Endothelial cell of umbilical vein (primary cell): ENCODE results near the gene KRTAP29-1. TPM values are rescaled to one million over a fixed set of nuclear protein-coding genes. Genes with fewer than 3 reads are reported as not detected.

Experiments used
- BruUV-seq: library from RNA; stranded (reverse); fragments of 400-500 nt; replicated peaks from 2 replicates; lab custom pipeline; 2021; lab: Mats Ljungman, UMichigan
- CTCF ChIA-PET: fragments of 300-600, 350-600 bp; sonication (Branson Sonifier 250); formaldehyde crosslinking; loops from one replicate; lab custom pipeline; 2021; ENCODE audit warnings: antibody characterized with exemption, inconsistent platforms; lab: Charles Lee
- POLR2A ChIA-PET: fragments of 300-600, 350-600 bp; sonication (Branson Sonifier 250); formaldehyde crosslinking; loops from one replicate; lab custom pipeline; 2021; ENCODE audit warnings: antibody characterized with exemption, inconsistent platforms; lab: Charles Lee
- DNase-seq: peaks from one replicate; pipeline ENCODE4 v3.0.0-alpha.2; 2011; ENCODE audit warnings: low read depth, low spot score
- FAIRE-seq: peaks from 2 replicates; lab custom pipeline; 2011; peaks lifted over from hg19 to GRCh38; lab: Jason Lieb, UNC
- H2AFZ ChIP-seq: 2 replicates; pipeline ENCODE4 v1.6.0; 2012; ENCODE audit warnings: low read depth, low read length, control low read depth, inconsistent platforms
- H3K27ac ChIP-seq: 2 replicates; pipeline ENCODE4 v1.5.1; 2011; ENCODE audit warnings: low read depth, mild to moderate bottlenecking, control low read depth, low read length, moderate library complexity; ENCODE audit not compliant: insufficient read depth
- H3K27me3 ChIP-seq, 2 experiments: 2 replicates each; pipeline versions ENCODE4 v1.6.0 to v1.6.1; 2011; ENCODE audit warnings: low read length in 2 of 2, mixed read lengths in 1 of 2; ENCODE audit not compliant: control insufficient read depth in 2 of 2, insufficient read depth in 2 of 2
- H3K36me3 ChIP-seq, 2 experiments: 2 replicates in 1 of 2; 3 replicates in 1 of 2; pipeline ENCODE4 v1.5.1; 2011; ENCODE audit warnings: low read length in 2 of 2, mild to moderate bottlenecking in 1 of 2, moderate library complexity in 1 of 2; ENCODE audit not compliant: control insufficient read depth in 2 of 2, insufficient read depth in 2 of 2; ENCODE audit errors: extremely low read depth in 1 of 2
- H3K4me1 ChIP-seq: 3 replicates; pipeline ENCODE4 v1.5.1; 2011; ENCODE audit warnings: mild to moderate bottlenecking, low read length; ENCODE audit not compliant: control insufficient read depth, insufficient read depth; ENCODE audit errors: extremely low read depth
- H3K4me2 ChIP-seq: 2 replicates; pipeline ENCODE4 v1.6.1; 2011; ENCODE audit warnings: low read length, control low read depth, mixed read lengths; ENCODE audit not compliant: insufficient read depth
- H3K4me3 ChIP-seq, 3 experiments: fragments of 200-600 bp in 1 of 3; sonication (generic), shearing (Covaris generic) in 1 of 3; replicated peaks in 1 of 3; 2 replicates each; pipeline ENCODE4 v1.5.1; 2011 to 2016; ENCODE audit warnings: control low read depth in 3 of 3, low read length in 3 of 3, mild to moderate bottlenecking in 2 of 3, inconsistent platforms in 1 of 3, low read depth in 1 of 3, moderate library complexity in 1 of 3; ENCODE audit not compliant: insufficient read depth in 1 of 3
- H3K79me2 ChIP-seq: 2 replicates; pipeline ENCODE4 v1.6.0; 2012; ENCODE audit warnings: low read length, inconsistent platforms; ENCODE audit not compliant: control insufficient read depth, insufficient read depth
- H3K9ac ChIP-seq: replicated peaks from 2 replicates; pipeline ENCODE3; 2011; ENCODE audit warnings: low read length, control low read depth; ENCODE audit not compliant: insufficient read depth; ENCODE audit errors: extremely low read depth
- H3K9me1 ChIP-seq: replicated peaks from 3 replicates; pipeline ENCODE4 v1.6.0; 2011; ENCODE audit warnings: mild to moderate bottlenecking, low read length; ENCODE audit not compliant: control insufficient read depth, insufficient read depth; ENCODE audit errors: extremely low read depth
- H3K9me3 ChIP-seq: replicated peaks from 2 replicates; pipeline ENCODE4 v1.5.1; 2012; ENCODE audit warnings: low read length, inconsistent platforms; ENCODE audit not compliant: control insufficient read depth, insufficient read depth
- H4K20me1 ChIP-seq: replicated peaks from 2 replicates; pipeline ENCODE3; 2011; ENCODE audit warnings: mild to moderate bottlenecking, low read length; ENCODE audit not compliant: control insufficient read depth, insufficient read depth; ENCODE audit errors: extremely low read depth
- CTCF ChIP-seq, 2 donors: IDR thresholded peaks; 1 replicate in 1 of 2; 2 replicates in 1 of 2; pipeline ENCODE4 v1.5.1; 2011; ENCODE audit warnings: low read length in 2 of 2, mild to moderate bottlenecking in 2 of 2, moderate library complexity in 2 of 2, control low read depth in 1 of 2, inconsistent platforms in 1 of 2, low read depth in 1 of 2; ENCODE audit not compliant: insufficient read depth in 1 of 2; ENCODE audit errors: extremely low read depth in 1 of 2
- EZH2 ChIP-seq: IDR thresholded peaks from 2 replicates; pipeline ENCODE4 v1.6.1; 2012; ENCODE audit warnings: borderline replicate concordance, low read depth, mild to moderate bottlenecking, moderate library complexity, low read length, inconsistent platforms; ENCODE audit not compliant: severe bottlenecking
- FOS ChIP-seq: IDR thresholded peaks from 2 replicates; pipeline ENCODE4 v1.6.1; 2011; ENCODE audit warnings: mild to moderate bottlenecking, low read length, moderate library complexity, borderline replicate concordance; ENCODE audit not compliant: insufficient read depth
- GATA2 ChIP-seq: IDR thresholded peaks from 2 replicates; pipeline ENCODE4 v1.7.0; 2011; ENCODE audit warnings: low read depth, mild to moderate bottlenecking, moderate library complexity, mixed read lengths, low read length; ENCODE audit not compliant: insufficient read length, insufficient read depth
- JUN ChIP-seq: IDR thresholded peaks from 2 replicates; pipeline ENCODE4 v1.6.1; 2011; ENCODE audit warnings: borderline replicate concordance, low read depth; ENCODE audit not compliant: insufficient read length, insufficient read depth
- MYC ChIP-seq: IDR thresholded peaks from one replicate; pipeline ENCODE4 v1.6.1; 2011; ENCODE audit warnings: mild to moderate bottlenecking, low read depth, low read length
- POLR2A ChIP-seq: IDR thresholded peaks from 2 replicates; pipeline ENCODE4 v1.6.1; 2012; ENCODE audit warnings: low read depth, mild to moderate bottlenecking, control low read depth, low read length
- POLR2AphosphoS5 ChIP-seq: IDR thresholded peaks from 2 replicates; pipeline ENCODE4 v1.6.1; 2012; ENCODE audit warnings: low read depth, mild to moderate bottlenecking, control low read depth, low read length, moderate library complexity; ENCODE audit not compliant: insufficient read depth
- dilution Hi-C: fragments of 300-500 bp; cut with MboI; formaldehyde crosslinking; loops from one replicate; pipeline ENCODE4 v1.15.0; 2019; ENCODE audit warnings: low sequenced_read_pairs; ENCODE audit not compliant: extremely low pct_ligation_motif_present
- intact Hi-C: fragments of 100-400 bp; cut with micrococcal nuclease; formaldehyde crosslinking; loops from one replicate; pipeline ENCODE4 v1.10.0; 2022
- polyA plus RNA-seq, 4 experiments: library from polyadenylated mRNA; depleted of rRNA in 3 of 4; stranded (reverse) in 3 of 4; unstranded in 1 of 4; fragments of >200 nt; gene quantifications; 2 replicates each; pipeline versions ENCODE4 v1.2.1 to v1.2.3, GENCODE V29; 2011 to 2012; ENCODE audit warnings: missing spikeins in 1 of 4
- total RNA-seq: library from RNA; stranded (reverse); gene quantifications from 2 replicates; pipeline ENCODE4 v1.2.3, GENCODE V29; 2021

The KRTAP29-1 gene
- total and polyA plus RNA-seq, 2 donors (not counting 3 experiments of a cell fraction or from before 2014, with no cell fraction given), result not detected

- Histone ChIP-seq H3K4me3 (no peak overlapping the region), H3K9ac (no peak overlapping the region), H2AFZ (no peak overlapping the region), H3K27me3 (no peaks in the 10 kb centered on the region), H3K9me3 (no peaks in the 10 kb centered on the region), H3K9me1 (no peaks in the 10 kb centered on the region), H4K20me1 (no peaks in the 10 kb centered on the region), H3K27ac (no peak overlapping the region), H3K36me3 (no peaks in the 10 kb centered on the region), H3K79me2 (no peaks in the 10 kb centered on the region), H3K4me2 (no peak overlapping the region), H3K4me1 (no peaks in the 10 kb centered on the region)
- no TSS peak for BruUV-seq
- FAIRE-seq (peak; percentile 82), DNase-seq (peak; percentile 44)
- ChIA-PET POLR2A (no interaction called here), CTCF (interaction anchor here (0.7 to 3.9 kb wide), 15 partner anchors 8 to 473 kb away, joined by 3 to 16 read pairs (median 4); no protein-coding TSS in a partner anchor)
- intact Hi-C loops, result loop anchor here (1.0 to 10.0 kb wide), 4 partner anchors 335 to 526 kb away; no protein-coding TSS in a partner anchor
- TF ChIP-seq MYC (no peak), CTCF (IDR thresholded peaks at IDR 0.05; ENCODE audit: extremely low read depth in 1 of 2, insufficient read depth in 1 of 2, low read depth in 1 of 2, low read length in 2 of 2) (peak; percentile 77 to 87), EZH2 (no peak), GATA2 (no peak), JUN (no peak), FOS (no peak), POLR2AphosphoS5 (no peak), POLR2A (no peak)
- dilution Hi-C loops, result no loop called here
Measured at GRCh38 chr17:41329279-41329948, 26.8 kb upstream of the KRTAP29-1 start.
